H9 (cell line): ENCODE results near the gene GNG3. TPM values are rescaled to one million over a fixed set of nuclear protein-coding genes. Genes with fewer than 3 reads are reported as not detected.

ENCODE experiments used
- DNase-seq: peaks from one replicate; pipeline ENCODE4 v3.0.0-alpha.2; 2017
- H2AFZ ChIP-seq: one replicate; pipeline ENCODE4 v1.6.1; 2013; ENCODE audit warnings: mild to moderate bottlenecking, low read length, control low read depth, moderate library complexity
- H2AK5ac ChIP-seq: 2 replicates; pipeline ENCODE4 v1.6.1; 2013; ENCODE audit warnings: low read length, control low read depth, mixed read lengths; ENCODE audit not compliant: insufficient read length
- H2BK120ac ChIP-seq: one replicate; pipeline ENCODE4 v1.6.1; 2013; ENCODE audit warnings: low read depth, mild to moderate bottlenecking, low read length, control low read depth, inconsistent platforms; ENCODE audit not compliant: poor library complexity, severe bottlenecking
- H2BK12ac ChIP-seq: 2 replicates; pipeline ENCODE4 v1.6.1; 2013; ENCODE audit warnings: low read length, control low read depth, mixed read lengths, low read depth; ENCODE audit not compliant: insufficient read length
- H2BK15ac ChIP-seq: 2 replicates; pipeline ENCODE4 v1.6.1; 2013; ENCODE audit warnings: low read depth, low read length, control low read depth
- H2BK20ac ChIP-seq: one replicate; pipeline ENCODE4 v1.6.1; 2013; ENCODE audit warnings: low read depth, mild to moderate bottlenecking, low read length, control low read depth, inconsistent platforms; ENCODE audit not compliant: poor library complexity, severe bottlenecking
- H2BK5ac ChIP-seq: 2 replicates; pipeline ENCODE4 v1.6.1; 2013; ENCODE audit warnings: low read length, control low read depth, mixed read lengths; ENCODE audit not compliant: insufficient read length
- H3K14ac ChIP-seq: 2 replicates; pipeline ENCODE4 v1.6.1; 2013; ENCODE audit warnings: low read length, control low read depth; ENCODE audit not compliant: insufficient read depth
- H3K18ac ChIP-seq: 2 replicates; pipeline ENCODE4 v1.6.1; 2013; ENCODE audit warnings: low read depth, mild to moderate bottlenecking, mixed read lengths, low read length, control low read depth; ENCODE audit not compliant: insufficient read length
- H3K23ac ChIP-seq: 2 replicates; pipeline ENCODE4 v1.6.1; 2013; ENCODE audit warnings: low read length, control low read depth, mixed read lengths, low read depth; ENCODE audit not compliant: insufficient read length
- H3K23me2 ChIP-seq: 2 replicates; pipeline ENCODE4 v1.6.1; 2013; ENCODE audit warnings: low read depth, mild to moderate bottlenecking, mixed read lengths, low read length, control low read depth; ENCODE audit not compliant: insufficient read length, poor library complexity, severe bottlenecking
- H3K27ac ChIP-seq: 2 replicates; pipeline ENCODE4 v1.5.1; 2013; ENCODE audit warnings: low read length, control low read depth, mixed read lengths, low read depth; ENCODE audit not compliant: insufficient read length
- H3K27me3 ChIP-seq: 2 replicates; pipeline ENCODE4 v1.6.1; 2013; ENCODE audit warnings: low read length, control low read depth, inconsistent platforms; ENCODE audit not compliant: insufficient read depth
- H3K4ac ChIP-seq: 2 replicates; pipeline ENCODE4 v1.6.1; 2013; ENCODE audit warnings: low read depth, mild to moderate bottlenecking, control low read depth, inconsistent platforms, low read length, moderate library complexity
- H3K4me1 ChIP-seq: 2 replicates; pipeline ENCODE4 v1.6.1; 2013; ENCODE audit warnings: low read length, control low read depth, inconsistent platforms; ENCODE audit not compliant: insufficient read depth
- H3K4me2 ChIP-seq: 2 replicates; pipeline ENCODE4 v1.6.1; 2013; ENCODE audit warnings: low read length, control low read depth, mixed read lengths; ENCODE audit not compliant: insufficient read length, insufficient read depth
- H3K56ac ChIP-seq: 2 replicates; pipeline ENCODE4 v1.6.1; 2013; ENCODE audit warnings: low read depth, mild to moderate bottlenecking, mixed read lengths, low read length, control low read depth; ENCODE audit not compliant: insufficient read length
- H3K79me1 ChIP-seq: 2 replicates; pipeline ENCODE4 v1.6.1; 2013; ENCODE audit warnings: low read depth, mild to moderate bottlenecking, moderate library complexity, low read length, control low read depth, inconsistent platforms; ENCODE audit not compliant: insufficient read depth, poor library complexity, severe bottlenecking
- H3K79me2 ChIP-seq: 2 replicates; pipeline ENCODE4 v1.6.1; 2013; ENCODE audit warnings: low read length, control low read depth, inconsistent platforms; ENCODE audit not compliant: insufficient read depth
- H3K9ac ChIP-seq: 2 replicates; pipeline ENCODE4 v1.6.1; 2013; ENCODE audit warnings: low read length, control low read depth, mixed read lengths; ENCODE audit not compliant: insufficient read length; ENCODE audit errors: extremely low read depth
- H3K9me3 ChIP-seq: one replicate; pipeline ENCODE4 v1.6.1; 2013; ENCODE audit warnings: low read depth, low read length, inconsistent platforms; ENCODE audit not compliant: control insufficient read depth
- H3T11ph ChIP-seq: one replicate; pipeline ENCODE4 v1.6.1; 2013; ENCODE audit warnings: mild to moderate bottlenecking, low read length, control low read depth, inconsistent platforms
- H4K20me1 ChIP-seq: one replicate; pipeline ENCODE4 v1.6.1; 2013; ENCODE audit not compliant: control insufficient read depth, insufficient read length, insufficient read depth
- H4K5ac ChIP-seq: 2 replicates; pipeline ENCODE4 v1.6.1; 2013; ENCODE audit warnings: low read depth, mild to moderate bottlenecking, mixed read lengths, low read length, control low read depth; ENCODE audit not compliant: insufficient read length
- H4K8ac ChIP-seq: replicated peaks from 2 replicates; pipeline ENCODE4 v1.6.1; 2013; ENCODE audit warnings: low read length, control low read depth, mixed read lengths, low read depth; ENCODE audit not compliant: insufficient read length
- H4K91ac ChIP-seq: 2 replicates; pipeline ENCODE4 v1.6.1; 2013; ENCODE audit warnings: low read depth, mild to moderate bottlenecking, moderate library complexity, mixed read lengths, low read length, control low read depth; ENCODE audit not compliant: insufficient read length
- H3K27ac Mint-ChIP-seq, 3 experiments: 2 replicates in 2 of 3; 3 replicates in 1 of 3; pipeline ENCODE4 v1.8.0; 2020 to 2021; ENCODE audit warnings: mixed read lengths in 3 of 3, mild to moderate bottlenecking in 1 of 3, moderate library complexity in 1 of 3
- H3K27me3 Mint-ChIP-seq: 2 replicates; pipeline ENCODE4 v1.8.0; 2021; ENCODE audit warnings: low read depth, mild to moderate bottlenecking, moderate library complexity, mixed read lengths
- H3K36me3 Mint-ChIP-seq, 3 experiments: 2 replicates in 2 of 3; 3 replicates in 1 of 3; pipeline ENCODE4 v1.8.0; 2020 to 2021; ENCODE audit warnings: low read depth in 3 of 3, mixed read lengths in 3 of 3; ENCODE audit not compliant: insufficient read depth in 1 of 3
- H3K4me1 Mint-ChIP-seq, 2 experiments: 2 replicates each; pipeline ENCODE4 v1.8.0; 2020; ENCODE audit warnings: mixed read lengths in 2 of 2
- H3K4me3 Mint-ChIP-seq, 2 experiments: 2 replicates in 1 of 2; 3 replicates in 1 of 2; pipeline ENCODE4 v1.8.0; 2020 to 2021; ENCODE audit warnings: mild to moderate bottlenecking in 2 of 2, mixed read lengths in 2 of 2, moderate library complexity in 1 of 2
- H3K9me3 Mint-ChIP-seq, 2 experiments: 2 replicates in 1 of 2; 3 replicates in 1 of 2; pipeline ENCODE4 v1.8.0; 2020; ENCODE audit warnings: mild to moderate bottlenecking in 2 of 2, mixed read lengths in 2 of 2, moderate library complexity in 1 of 2
- CTCF ChIP-seq: fragments of 200-600 bp; sonication (generic); conservative IDR thresholded peaks from 3 replicates; pipeline ENCODE4 v1.8.0; 2021; ENCODE audit warnings: antibody characterized with exemption, mild to moderate bottlenecking
- WGBS: extraction: QIAGEN DNeasy Blood & Tissue Kit; methylation state at CpG from one replicate; pipeline ENCODE4 v1.1.7; 2013; ENCODE audit warnings: missing lambda C conversion rate, low lambda C conversion rate, mixed read lengths; ENCODE audit not compliant: insufficient read length; ENCODE audit errors: extremely low coverage; 5-methylcytosine and 5-hydroxymethylcytosine counted together
- total RNA-seq: library from RNA; stranded (reverse); gene quantifications from 2 replicates; pipeline ENCODE4 v1.2.1, GENCODE V29; 2021

The GNG3 gene
- total RNA-seq, 1 experiment from 2014 or later, result 3.2 TPM

- H3K23ac ChIP-seq, result no peak overlapping the region
- no peaks in the 10 kb centered on the region for H3K27me3 Mint-ChIP-seq
- H3K14ac ChIP-seq, result peak overlapping the region; percentile 20; the same call in 1 of the 2 replicates
- H3K4me3 Mint-ChIP-seq, result peak overlapping the region; percentile 79 to 91
- H2AFZ ChIP-seq, result no peak overlapping the region
- H3K4ac ChIP-seq, result no peak overlapping the region
- no peaks in the 10 kb centered on the region for H3K79me1 ChIP-seq
- H3K27ac ChIP-seq, result no peak overlapping the region
- no peaks in the 10 kb centered on the region for H3K9me3 ChIP-seq
- H3K18ac ChIP-seq, result no peak overlapping the region
- peaks cover 2% of the 10 kb centered on the region; the same call in 1 of the 2 replicates for H3K4me1 ChIP-seq
- H4K91ac ChIP-seq, result no peak overlapping the region
- H2AK5ac ChIP-seq, result no peak overlapping the region
- peak overlapping the region; percentile 99 for H3K4me2 ChIP-seq
- H3K36me3 Mint-ChIP-seq, result peaks cover 21 to 36% (median 23%) of the 10 kb centered on the region in 3 experiments
- peaks cover 39 to 44% of the 10 kb centered on the region in 2 experiments for H3K4me1 Mint-ChIP-seq
- H4K5ac ChIP-seq, result no peak overlapping the region
- peak overlapping the region; percentile 67 for H3K9ac ChIP-seq
- H3K27me3 ChIP-seq, result no peaks in the 10 kb centered on the region
- no peak overlapping the region for H4K8ac ChIP-seq
- H2BK15ac ChIP-seq, result no peak overlapping the region
- H2BK5ac ChIP-seq, result no peak overlapping the region
- no peak overlapping the region for H2BK12ac ChIP-seq
- no peak overlapping the region for H3T11ph ChIP-seq
- TF ChIP-seq CTCF, result no peak
- no peak overlapping the region for H3K56ac ChIP-seq
- H2BK20ac ChIP-seq, result no peak overlapping the region
- H3K9me3 Mint-ChIP-seq, result no peaks in the 10 kb centered on the region; a peak in 1 of 5 replicates
- no peak for DNase-seq
- H3K79me2 ChIP-seq, result no peaks in the 10 kb centered on the region; the same call in 1 of the 2 replicates
- WGBS, result no CpG with 5 or more reads among the region's 8 CpGs
- H3K27ac Mint-ChIP-seq, result peak overlapping the region; percentile 90 to 97 (median 97)
- H2BK120ac ChIP-seq, result no peak overlapping the region
- H4K20me1 ChIP-seq, result no peaks in the 10 kb centered on the region
- H3K23me2 ChIP-seq, result peaks cover 28% of the 10 kb centered on the region
These were observed 627 bp upstream of the GNG3 start for GRCh38 chr11:62706850-62707247.
